ENCODE data around the gene CACNG6.

CACNG6 gene

GRCh38 chr19:53969366-53969765, 22.1 kb upstream of the CACNG6 start:
- ATAC-seq (no peak), DNase-seq (no peak)

- DNase-seq (no peak), ATAC-seq (no peak)
These were observed 19.8 kb upstream of the CACNG6 start for GRCh38 chr19:53971673-53972072.

GRCh38 chr19:53977429-53977990, 13.9 kb upstream of the CACNG6 start:
- peak; percentile 64 for ATAC-seq
- DNase-seq, result peak; percentile 64

- DNase-seq (peak; percentile 38), ATAC-seq (no peak)
These were observed 13.3 kb upstream of the CACNG6 start for GRCh38 chr19:53977991-53978731.

GRCh38 chr19:53978975-53979801, 12.2 kb upstream of the CACNG6 start:
- DNase-seq (no peak), ATAC-seq (no peak)

- ATAC-seq (no peak), DNase-seq (no peak)
These were observed 10.7 kb upstream of the CACNG6 start for GRCh38 chr19:53980539-53981375.

GRCh38 chr19:53981376-53981951, 10.0 kb upstream of the CACNG6 start:
- ATAC-seq, result no peak
- no peak for DNase-seq

- DNase-seq, result no peak
- ATAC-seq, result no peak
These were observed 9.4 kb upstream of the CACNG6 start for GRCh38 chr19:53982001-53982451.

GRCh38 chr19:53982611-53983010, 8.8 kb upstream of the CACNG6 start:
- no peak for ATAC-seq
- DNase-seq, result no peak

- no peak for DNase-seq
- no peak for ATAC-seq
These were observed 7.8 kb upstream of the CACNG6 start for GRCh38 chr19:53983457-53984289.

GRCh38 chr19:53985863-53986262, 5.6 kb upstream of the CACNG6 start:
- DNase-seq (no peak), ATAC-seq (no peak)

GRCh38 chr19:53988981-53989380, 2.5 kb upstream of the CACNG6 start:
- no peak for ATAC-seq
- no peak for DNase-seq

GRCh38 chr19:53989600-53990533, 1.6 kb upstream of the CACNG6 start:
- DNase-seq (no peak), ATAC-seq (no peak)

- DNase-seq, result no peak
These were observed 774 bp downstream of the CACNG6 start for GRCh38 chr19:53992211-53992610.

GRCh38 chr19:53992815-53993214, 1.4 kb downstream of the CACNG6 start:
- DNase-seq (no peak), ATAC-seq (no peak)

More at GRCh38 chr19:53992211-53992610, 774 bp downstream of the CACNG6 start:
- ATAC-seq, result no peak

- no peak for DNase-seq
- ATAC-seq, result no peak
These were observed 2.0 kb downstream of the CACNG6 start for GRCh38 chr19:53993448-53993847.

- ATAC-seq (no peak), DNase-seq (no peak)
These were observed 3.4 kb downstream of the CACNG6 start for GRCh38 chr19:53994811-53995210.

GRCh38 chr19:53998223-53998622, 6.8 kb downstream of the CACNG6 start:
- ATAC-seq (no peak), DNase-seq (no peak)

GRCh38 chr19:53999694-54000093, 8.3 kb downstream of the CACNG6 start:
- ATAC-seq (no peak), DNase-seq (no peak)

GRCh38 chr19:54001496-54001895, 10.1 kb downstream of the CACNG6 start:
- no peak for DNase-seq
- no peak for ATAC-seq

Measured in stimulated activated naive CD8-positive, alpha-beta T cell treated with anti-CD3 and anti-CD28 coated beads, Interleukin-15, Interleukin-2, amounts not matched to agents 100 U/mL and 50 U/mL, for 24 hours (primary cell).